ENCODE data around the gene APIP. TPM values are rescaled to one million over a fixed set of nuclear protein-coding genes. Genes with fewer than 3 reads are reported as not detected.
A peak's percentile ranks its signal among the peaks of the same experiment; 100 is the strongest.

The APIP gene
- total and polyA plus RNA-seq, 10 of the 15 experiments (the other 5 are each of a cell fraction or from before 2014, with no cell fraction given), result 26.8 to 87.1 (median 52.8) TPM

- TF ChIP-seq E4F1 (IDR thresholded peaks at IDR 0.05; ENCODE audit: borderline replicate concordance, partially characterized antibody) (no peak), SUZ12 (IDR thresholded peaks at IDR 0.05; ENCODE audit: unreplicated experiment) (no peak), SMAD1 (IDR thresholded peaks at IDR 0.05; ENCODE audit: low read depth, partially characterized antibody) (no peak), RAD21 (IDR thresholded peaks at IDR 0.05; ENCODE audit: insufficient read depth, low read depth, low read length) (no peak)
These were observed 25.5 kb upstream of the APIP start (continued) for GRCh38 chr11:34941688-34942087.

GRCh38 chr11:34940026-34940677 lies 24.0 kb upstream of the APIP start:
- TF ChIP-seq CTCF (IDR thresholded peaks at IDR 0.05 in 2 of 3, conservative IDR thresholded peaks at IDR 0.05 in 1 of 3; ENCODE audit: control insufficient read depth in 2 of 3, extremely low read depth in 1 of 3, insufficient read depth in 1 of 3, low read depth in 3 of 3, low read length in 3 of 3), result peak in 2 of 3 experiments; percentile 8 to 27; a peak in 1 of 6 replicates
- TF ChIP-seq ZNF622 (IDR thresholded peaks at IDR 0.05), result no peak
- peak; percentile 52 for TF ChIP-seq MEF2B (IDR thresholded peaks at IDR 0.05; ENCODE audit: partially characterized antibody, poor library complexity, severe bottlenecking)
- TF ChIP-seq RAD21 (IDR thresholded peaks at IDR 0.05; ENCODE audit: insufficient read depth, low read depth, low read length), result peak; percentile 46
- peak; percentile 40; the same call in 1 of the 2 replicates for TF ChIP-seq RUNX3 (IDR thresholded peaks at IDR 0.05; ENCODE audit: low read length)
- TF ChIP-seq ZSCAN29 (IDR thresholded peaks at IDR 0.05), result no peak
- peak; percentile 68; the same call in 1 of the 2 replicates for TF ChIP-seq MEF2A (IDR thresholded peaks at IDR 0.05; ENCODE audit: insufficient read depth, low read depth, low read length)
- peak; percentile 42; the same call in 1 of the 2 replicates for TF ChIP-seq NFIC (IDR thresholded peaks at IDR 0.05; ENCODE audit: low read depth, low read length)
- Histone ChIP-seq H3K4me2 (ENCODE audit: control insufficient read depth, insufficient read depth) (no peak overlapping the region), H3K4me1 (ENCODE audit: control insufficient read depth, insufficient read depth, low read length) (no peaks in the 10 kb centered on the region; the same call in 1 of the 2 replicates), H2AFZ (ENCODE audit: control insufficient read depth, low read depth, low read length) (no peak overlapping the region), H4K20me1 (ENCODE audit: control insufficient read depth, insufficient read depth) (no peaks in the 10 kb centered on the region), H3K4me3 (no peak overlapping the region), H3K27ac (ENCODE audit: control insufficient read depth, insufficient read depth) (no peak overlapping the region), H3K79me2 (ENCODE audit: control insufficient read depth, insufficient read depth, low read length) (no peaks in the 10 kb centered on the region; the same call in 1 of the 2 replicates), H3K27me3 (replicated peaks in 1 of 2; ENCODE audit: control insufficient read depth in 2 of 2, insufficient read depth in 2 of 2, low read length in 1 of 2) (no peaks in the 10 kb centered on the region), H3K36me3 (ENCODE audit: control insufficient read depth in 2 of 2, insufficient read depth in 2 of 2, low read length in 1 of 2) (no peaks in the 10 kb centered on the region; a peak in 2 of 4 replicates), H3K9me3 (replicated peaks; ENCODE audit: control insufficient read depth, insufficient read depth, low read length) (0 out of 3 replicates have a peak, but pooled peaks cover 2% of the 10 kb centered on the region), H3K9ac (ENCODE audit: control insufficient read depth, insufficient read depth, low read length) (no peak overlapping the region)
- SMC1A ChIA-PET (ENCODE audit: uncharacterized antibody, unreplicated experiment), result interaction anchor here (0.6 to 3.2 kb wide), 9 partner anchors 10 to 780 kb away, joined by 3 to 18 read pairs (median 6); no protein-coding TSS in a partner anchor
- intact Hi-C loops (cut with micrococcal nuclease; ENCODE audit: unreplicated experiment), result no loop called here
- in situ Hi-C loops (cut with MboI), result no loop called here
- 63% methylated on average over 4 of the region's 4 CpGs for WGBS (ENCODE audit: insufficient coverage, insufficient replicate concordance, low lambda C conversion rate, missing lambda C conversion rate)
- BruUV-seq (replicated peaks), result no TSS peak
- RAD21 ChIA-PET (ENCODE audit: unreplicated experiment), result interaction anchor here (0.8 to 2.2 kb wide), 2 partner anchors 14 to 451 kb away, joined by 3 to 8 read pairs; no protein-coding TSS in a partner anchor
- ATAC-seq (peak; percentile 61), DNase-seq (ENCODE audit: low read depth, low spot score) (no peak), FAIRE-seq (peak; percentile 81)
- CTCF ChIA-PET, result interaction anchor here (0.7 to 3.5 kb wide), 8 partner anchors 13 to 452 kb away, joined by 3 to 26 read pairs (median 5); no protein-coding TSS in a partner anchor
- POLR2A ChIA-PET, result interaction anchor here (0.6 kb wide), 2 partner anchors 989 to 1379 kb away, joined by 3 read pairs; no protein-coding TSS in a partner anchor
